Astrocyte (in vitro differentiated cells and primary cell): Measurements from ENCODE around the gene ZNF23. TPM values are rescaled to one million over a fixed set of nuclear protein-coding genes. Genes with fewer than 3 reads are reported as not detected.

ENCODE experiments used
- DNase-seq: peaks from one replicate; pipeline ENCODE4 v3.0.0-alpha.2; 2010; ENCODE audit warnings: low read depth
- FAIRE-seq: peaks from 2 replicates; lab custom pipeline; 2011; peaks lifted over from hg19 to GRCh38; lab: Jason Lieb, UNC
- H2AFZ ChIP-seq: 2 replicates; pipeline ENCODE4 v1.6.0; 2012; ENCODE audit warnings: low read depth, low read length, inconsistent platforms
- H3K27ac ChIP-seq: 2 replicates; pipeline ENCODE4 v1.5.1; 2011; ENCODE audit warnings: low read depth, low read length, inconsistent platforms
- H3K27me3 ChIP-seq: 2 replicates; pipeline ENCODE4 v1.6.0; 2011; ENCODE audit warnings: low read length, inconsistent platforms; ENCODE audit not compliant: insufficient read depth
- H3K36me3 ChIP-seq: 2 replicates; pipeline ENCODE4 v1.5.1; 2011; ENCODE audit warnings: low read length, inconsistent platforms; ENCODE audit not compliant: insufficient read depth
- H3K4me1 ChIP-seq: 2 replicates; pipeline ENCODE4 v1.5.1; 2011; ENCODE audit warnings: low read length, inconsistent platforms; ENCODE audit not compliant: insufficient read depth
- H3K4me2 ChIP-seq: 2 replicates; pipeline ENCODE4 v1.6.0; 2012; ENCODE audit warnings: low read length, inconsistent platforms
- H3K4me3 ChIP-seq: 2 replicates; pipeline ENCODE4 v1.5.1; 2011; ENCODE audit warnings: low read depth, mild to moderate bottlenecking, low read length, inconsistent platforms; ENCODE audit not compliant: insufficient read depth
- H3K79me2 ChIP-seq: 2 replicates; pipeline ENCODE4 v1.6.0; 2012; ENCODE audit warnings: mild to moderate bottlenecking, low read length, inconsistent platforms; ENCODE audit not compliant: insufficient read depth
- H3K9ac ChIP-seq: 2 replicates; pipeline ENCODE4 v1.6.0; 2012; ENCODE audit warnings: mild to moderate bottlenecking, low read length, inconsistent platforms
- H3K9me3 ChIP-seq: 2 replicates; pipeline ENCODE4 v1.5.1; 2012; ENCODE audit warnings: low read depth, mild to moderate bottlenecking, low read length, inconsistent platforms; ENCODE audit not compliant: insufficient read depth
- H4K20me1 ChIP-seq: 2 replicates; pipeline ENCODE4 v1.6.0; 2012; ENCODE audit warnings: low read length, inconsistent platforms; ENCODE audit not compliant: insufficient read depth
- H3K27ac Mint-ChIP-seq: one replicate; pipeline ENCODE4 v1.8.0; 2021; ENCODE audit warnings: mild to moderate bottlenecking, mixed read lengths; ENCODE audit not compliant: unreplicated experiment
- H3K27me3 Mint-ChIP-seq: one replicate; pipeline ENCODE4 v1.8.0; 2021; ENCODE audit warnings: low read depth, mixed read lengths; ENCODE audit not compliant: unreplicated experiment
- H3K36me3 Mint-ChIP-seq: one replicate; pipeline ENCODE4 v1.8.0; 2021; ENCODE audit warnings: low read depth, mixed read lengths; ENCODE audit not compliant: unreplicated experiment
- H3K4me1 Mint-ChIP-seq: one replicate; pipeline ENCODE4 v1.8.0; 2021; ENCODE audit warnings: low read depth, mixed read lengths; ENCODE audit not compliant: unreplicated experiment
- H3K4me3 Mint-ChIP-seq: one replicate; pipeline ENCODE4 v1.8.0; 2021; ENCODE audit warnings: mild to moderate bottlenecking, moderate library complexity, mixed read lengths; ENCODE audit not compliant: unreplicated experiment
- H3K9me3 Mint-ChIP-seq: one replicate; pipeline ENCODE4 v1.8.0; 2021; ENCODE audit warnings: mild to moderate bottlenecking, mixed read lengths; ENCODE audit not compliant: unreplicated experiment
- EZH2 ChIP-seq: IDR thresholded peaks from 2 replicates; pipeline ENCODE4 v1.6.1; 2012; ENCODE audit warnings: mild to moderate bottlenecking, low read length, inconsistent platforms; ENCODE audit not compliant: insufficient read depth
- total RNA-seq: library from RNA; stranded (reverse); gene quantifications from 2 replicates; pipeline ENCODE4 v1.2.1, GENCODE V29; 2021
- TF ChIP-seq, protein P1 (sequence below): IDR thresholded peaks from 2 replicates; pipeline ENCODE4 v1.5.1; 2011; ENCODE audit warnings: low read depth, mild to moderate bottlenecking, inconsistent platforms, low read length, moderate library complexity; ENCODE audit not compliant: insufficient read depth

Gene ZNF23
- total RNA-seq, 1 donor from 2014 or later: 12.4 TPM

GRCh38 chr16:71473891-71474290, 11.8 kb upstream of the ZNF23 start:
- Mint-ChIP-seq H3K27me3 (no peaks in the 10 kb centered on the region), H3K4me1 (peaks cover 30% of the 10 kb centered on the region), H3K4me3 (peak overlapping the region; percentile 25), H3K27ac (peak overlapping the region; percentile 78), H3K36me3 (peaks cover 23% of the 10 kb centered on the region), H3K9me3 (peaks cover 14% of the 10 kb centered on the region)
- TF ChIP-seq EZH2: no peak
- TF ChIP-seq, protein P1, sequence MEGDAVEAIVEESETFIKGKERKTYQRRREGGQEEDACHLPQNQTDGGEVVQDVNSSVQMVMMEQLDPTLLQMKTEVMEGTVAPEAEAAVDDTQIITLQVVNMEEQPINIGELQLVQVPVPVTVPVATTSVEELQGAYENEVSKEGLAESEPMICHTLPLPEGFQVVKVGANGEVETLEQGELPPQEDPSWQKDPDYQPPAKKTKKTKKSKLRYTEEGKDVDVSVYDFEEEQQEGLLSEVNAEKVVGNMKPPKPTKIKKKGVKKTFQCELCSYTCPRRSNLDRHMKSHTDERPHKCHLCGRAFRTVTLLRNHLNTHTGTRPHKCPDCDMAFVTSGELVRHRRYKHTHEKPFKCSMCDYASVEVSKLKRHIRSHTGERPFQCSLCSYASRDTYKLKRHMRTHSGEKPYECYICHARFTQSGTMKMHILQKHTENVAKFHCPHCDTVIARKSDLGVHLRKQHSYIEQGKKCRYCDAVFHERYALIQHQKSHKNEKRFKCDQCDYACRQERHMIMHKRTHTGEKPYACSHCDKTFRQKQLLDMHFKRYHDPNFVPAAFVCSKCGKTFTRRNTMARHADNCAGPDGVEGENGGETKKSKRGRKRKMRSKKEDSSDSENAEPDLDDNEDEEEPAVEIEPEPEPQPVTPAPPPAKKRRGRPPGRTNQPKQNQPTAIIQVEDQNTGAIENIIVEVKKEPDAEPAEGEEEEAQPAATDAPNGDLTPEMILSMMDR: no peak
- Histone ChIP-seq H3K79me2 (no peaks in the 10 kb centered on the region), H3K36me3 (peaks cover 5% of the 10 kb centered on the region), H3K9ac (no peak overlapping the region), H3K4me1 (peaks cover 17% of the 10 kb centered on the region), H3K9me3 (peaks cover 15% of the 10 kb centered on the region), H2AFZ (no peak overlapping the region), H3K4me3 (no peak overlapping the region), H3K27ac (no peak overlapping the region), H4K20me1 (no peaks in the 10 kb centered on the region), H3K4me2 (peak overlapping the region; percentile 52), H3K27me3 (no peaks in the 10 kb centered on the region)
- FAIRE-seq (no peak), DNase-seq (no peak)

- Mint-ChIP-seq H3K27ac (peak overlapping the region; percentile 34), H3K9me3 (peaks cover 14% of the 10 kb centered on the region)
Observed at GRCh38 chr16:71472931-71473330, 10.9 kb upstream of the ZNF23 start.

DNA sequence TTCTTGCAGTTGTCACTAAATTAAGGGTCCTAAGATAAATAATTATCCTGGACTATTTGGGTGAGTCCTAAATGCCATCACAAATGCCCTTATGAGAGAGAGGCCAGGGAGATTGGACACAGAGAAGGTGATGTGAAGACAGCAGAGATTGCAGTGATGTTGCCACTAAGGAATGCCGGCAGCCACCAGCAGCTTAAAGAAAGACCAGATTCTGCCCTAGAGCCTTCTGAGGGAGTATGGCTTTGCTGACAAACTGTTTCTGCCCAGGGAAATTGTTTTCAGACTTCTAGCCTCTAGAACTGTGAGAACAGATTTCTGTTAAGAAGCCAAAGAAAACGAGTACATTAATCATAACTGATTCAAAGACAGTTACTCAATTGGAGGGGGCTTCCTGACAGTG, 10.0 kb upstream of the ZNF23 start:
- no peaks in the 10 kb centered on the region for H3K27me3 Mint-ChIP-seq
- no peak for TF ChIP-seq EZH2
- TF ChIP-seq, protein P1: no peak
- Histone ChIP-seq H3K9me3 (peaks cover 15% of the 10 kb centered on the region), H3K79me2 (no peaks in the 10 kb centered on the region), H3K4me3 (no peak overlapping the region), H3K9ac (no peak overlapping the region), H3K27ac (no peak overlapping the region), H3K4me1 (peaks cover 17% of the 10 kb centered on the region), H4K20me1 (no peaks in the 10 kb centered on the region), H3K4me2 (no peak overlapping the region), H2AFZ (no peak overlapping the region), H3K27me3 (no peaks in the 10 kb centered on the region), H3K36me3 (peaks cover 5% of the 10 kb centered on the region)
- H3K9me3 Mint-ChIP-seq: peaks cover 11% of the 10 kb centered on the region
- H3K36me3 Mint-ChIP-seq: peaks cover 14% of the 10 kb centered on the region
- no peak for DNase-seq
- H3K27ac Mint-ChIP-seq: peak overlapping the region; percentile 90
- H3K4me1 Mint-ChIP-seq: peaks cover 30% of the 10 kb centered on the region
- H3K4me3 Mint-ChIP-seq: peak overlapping the region; percentile 1
- FAIRE-seq: no peak

More at GRCh38 chr16:71472931-71473330, 10.9 kb upstream of the ZNF23 start:
- no peak for TF ChIP-seq EZH2
- TF ChIP-seq, protein P1: no peak
- no peaks in the 10 kb centered on the region for H3K27me3 ChIP-seq
- H3K79me2 ChIP-seq: no peaks in the 10 kb centered on the region
- H3K4me1 ChIP-seq: peaks cover 17% of the 10 kb centered on the region
- no peak overlapping the region for H3K4me3 ChIP-seq
- H2AFZ ChIP-seq: no peak overlapping the region
- Mint-ChIP-seq H3K4me1 (peaks cover 30% of the 10 kb centered on the region), H3K27me3 (no peaks in the 10 kb centered on the region), H3K36me3 (peaks cover 20% of the 10 kb centered on the region), H3K4me3 (no peak overlapping the region)
- H3K4me2 ChIP-seq: no peak overlapping the region
- FAIRE-seq: no peak
- H3K36me3 ChIP-seq: peaks cover 5% of the 10 kb centered on the region
- H3K27ac ChIP-seq: no peak overlapping the region
- DNase-seq: no peak
- no peaks in the 10 kb centered on the region for H4K20me1 ChIP-seq
- H3K9me3 ChIP-seq: peaks cover 15% of the 10 kb centered on the region
- no peak overlapping the region for H3K9ac ChIP-seq
